K562 (cell line): Measurements from ENCODE around the gene EFCAB5. TPM values are rescaled to one million over a fixed set of nuclear protein-coding genes. Genes with fewer than 3 reads are reported as not detected.

ENCODE experiments used
- ATAC-seq: fragments of 200-7000 bp; cut with Tn5 transposase; 3 replicates; pipeline ENCODE4 v1.9.1; 2020; ENCODE audit warnings: moderate library complexity
- BruUV-seq: library from RNA; stranded (reverse); fragments of 400-500 nt; replicated peaks from 2 replicates; lab custom pipeline; 2021; lab: Mats Ljungman, UMichigan
- CTCF ChIA-PET: fragments of 300-600 bp; formaldehyde crosslinking; extraction: SDS; loops from one replicate; lab custom pipeline; 2021; ENCODE audit warnings: low intra/inter-chr PET ratio; lab: Yijun Ruan, JAX
- POLR2A ChIA-PET: fragments of 300-600, 350-650 bp; sonication (Branson Sonifier 250); formaldehyde crosslinking; extraction: SDS; loops from one replicate; lab custom pipeline; 2021; ENCODE audit warnings: antibody characterized with exemption, inconsistent platforms; lab: Yijun Ruan, JAX
- DNase-seq, 4 experiments: peaks; one replicate each; pipeline versions ENCODE4 v3.0.0 to v3.0.0-alpha.2; 2011 to 2018; ENCODE audit warnings: low spot score in 3 of 4, mixed read lengths in 3 of 4; ENCODE audit errors: extremely low read depth in 1 of 4
- FAIRE-seq: peaks from 2 replicates; lab custom pipeline; 2011; peaks lifted over from hg19 to GRCh38; lab: Jason Lieb, UNC
- H2AFZ ChIP-seq: 2 replicates; pipeline ENCODE4 v1.6.0; 2011; ENCODE audit warnings: low read depth, low read length, control low read depth, inconsistent platforms
- H3K27ac ChIP-seq: fragments of 200-600 bp; 3 replicates; pipeline ENCODE4 v1.8.0; 2011; ENCODE audit warnings: low read depth, mild to moderate bottlenecking, control low read depth, inconsistent platforms, low read length, moderate library complexity, mixed read lengths; ENCODE audit errors: extremely low read depth
- H3K27me3 ChIP-seq, 2 experiments: fragments of 300-600 bp in 1 of 2; 2 replicates in 1 of 2; 3 replicates in 1 of 2; pipeline versions ENCODE4 v1.6.0 to v1.8.0; 2011; ENCODE audit warnings: inconsistent platforms in 2 of 2, low read length in 2 of 2, mild to moderate bottlenecking in 1 of 2, mixed read lengths in 1 of 2, moderate library complexity in 1 of 2; ENCODE audit not compliant: control insufficient read depth in 2 of 2, insufficient read depth in 2 of 2
- H3K36me3 ChIP-seq: fragments of 300-600 bp; 3 replicates; pipeline ENCODE4 v1.8.0; 2011; ENCODE audit warnings: mild to moderate bottlenecking, low read length, inconsistent platforms; ENCODE audit not compliant: control insufficient read depth, insufficient read depth
- H3K4me1 ChIP-seq, 2 experiments: fragments of 200-600 bp in 1 of 2; replicated peaks in 1 of 2; 2 replicates in 1 of 2; 3 replicates in 1 of 2; pipeline versions ENCODE4 v1.5.1 to v1.8.0; 2011; ENCODE audit warnings: inconsistent platforms in 2 of 2, low read length in 2 of 2, mild to moderate bottlenecking in 1 of 2, mixed read lengths in 1 of 2, moderate library complexity in 1 of 2; ENCODE audit not compliant: control insufficient read depth in 2 of 2, insufficient read depth in 2 of 2
- H3K4me2 ChIP-seq: 2 replicates; pipeline ENCODE4 v1.6.1; 2011; ENCODE audit warnings: low read length, control low read depth, inconsistent platforms, mixed read lengths; ENCODE audit not compliant: insufficient read depth
- H3K4me3 ChIP-seq: fragments of 200-600 bp; sonication (generic), shearing (Covaris generic); 2 replicates; pipeline ENCODE4 v1.5.1; 2016; ENCODE audit warnings: control low read depth, inconsistent platforms
- H3K79me2 ChIP-seq: fragments of 200-600 bp; 3 replicates; pipeline ENCODE4 v1.8.0; 2011; ENCODE audit warnings: low read length, inconsistent platforms; ENCODE audit not compliant: control insufficient read depth, insufficient read depth
- H3K9ac ChIP-seq, 2 experiments: 2 replicates each; pipeline versions ENCODE4 v1.6.0 to v1.6.1; 2011; ENCODE audit warnings: low read depth in 2 of 2, low read length in 2 of 2, control low read depth in 1 of 2, inconsistent platforms in 1 of 2, mild to moderate bottlenecking in 1 of 2, mixed read lengths in 1 of 2; ENCODE audit not compliant: insufficient read depth in 1 of 2
- H3K9me1 ChIP-seq: one replicate; pipeline ENCODE4 v1.6.0; 2011; ENCODE audit warnings: inconsistent platforms, mild to moderate bottlenecking, low read length, moderate library complexity; ENCODE audit not compliant: control insufficient read depth, insufficient read depth
- H3K9me3 ChIP-seq: replicated peaks from 2 replicates; pipeline ENCODE4 v1.5.1; 2011; ENCODE audit warnings: low read depth, low read length, inconsistent platforms; ENCODE audit not compliant: control insufficient read depth, insufficient read depth
- H4K20me1 ChIP-seq: replicated peaks from 2 replicates; pipeline ENCODE4 v1.6.1; 2011; ENCODE audit warnings: low read length, inconsistent platforms, mixed read lengths; ENCODE audit not compliant: control insufficient read depth, insufficient read depth
- ATF1 ChIP-seq, 2 experiments: fragments of 450-650 bp in 1 of 2; IDR thresholded peaks; 2 replicates each; pipeline ENCODE4 v1.6.1; 2016; ENCODE audit warnings: missing compliant biosample characterization in 1 of 2, missing genetic modification characterization in 1 of 2
- BCOR ChIP-seq: fragments of 450-650 bp; IDR thresholded peaks from 2 replicates; pipeline ENCODE4 v1.6.1; 2016
- DNMT1 ChIP-seq: fragments of 450-650 bp; IDR thresholded peaks from 2 replicates; pipeline ENCODE4 v1.6.1; 2016; ENCODE audit warnings: antibody characterized with exemption, mild to moderate bottlenecking
- FOXJ2 ChIP-seq: fragments of 200-800 bp; sonication (Bioruptor generic); IDR thresholded peaks from 2 replicates; pipeline ENCODE4 v1.6.1; 2016; ENCODE audit warnings: missing genetic modification characterization, missing compliant biosample characterization
- HMGN3 ChIP-seq: IDR thresholded peaks from 2 replicates; pipeline ENCODE4 v1.6.1; 2011; ENCODE audit warnings: borderline replicate concordance, low read depth, mild to moderate bottlenecking, mixed read lengths, low read length; ENCODE audit not compliant: insufficient read length; ENCODE audit errors: extremely low read depth
- NRF1 ChIP-seq, 2 experiments: fragments of 450-650 bp; IDR thresholded peaks in 1 of 2; conservative IDR thresholded peaks in 1 of 2; 2 replicates each; pipeline ENCODE4 v1.6.1; 2014; ENCODE audit warnings: mild to moderate bottlenecking in 2 of 2
- PTRF ChIP-seq: fragments of 450-650 bp; IDR thresholded peaks from 2 replicates; pipeline ENCODE4 v1.6.1; 2016; ENCODE audit warnings: mild to moderate bottlenecking, missing genetic modification characterization, missing compliant biosample characterization
- SPI1 ChIP-seq: IDR thresholded peaks from 2 replicates; pipeline ENCODE4 v1.6.1; 2011; ENCODE audit warnings: low read depth, low read length, control low read depth, borderline replicate concordance
- TFAM ChIP-seq: fragments of 250-450 bp; sonication (Bioruptor Pico); conservative IDR thresholded peaks from 2 replicates; pipeline ENCODE4 v1.5.0; 2021; ENCODE audit warnings: mild to moderate bottlenecking, moderate library complexity
- TFAP4 ChIP-seq: sonication (generic); formaldehyde crosslinking; IDR thresholded peaks from 2 replicates; pipeline ENCODE4 v1.8.0; 2022; ENCODE audit warnings: missing genetic modification reagents, mild to moderate bottlenecking, moderate library complexity, borderline replicate concordance
- TGIF2 ChIP-seq: sonication (generic); formaldehyde crosslinking; IDR thresholded peaks from 2 replicates; pipeline ENCODE4 v1.8.1; 2022; ENCODE audit warnings: mild to moderate bottlenecking, missing genetic modification reagents, moderate library complexity
- U2AF2 ChIP-seq: fragments of 200-400 bp; formaldehyde crosslinking; optimal IDR thresholded peaks from 2 replicates; pipeline ENCODE3; 2017; ENCODE audit warnings: low read depth, mild to moderate bottlenecking, low read length
- ZBTB34 ChIP-seq: fragments of 250-450 bp; sonication (Bioruptor Pico); IDR thresholded peaks from 2 replicates; pipeline ENCODE4 v1.8.0; 2021; ENCODE audit warnings: mild to moderate bottlenecking, moderate library complexity
- ZNF41 ChIP-seq: fragments of 250-450 bp; sonication (Bioruptor Pico); conservative IDR thresholded peaks from 2 replicates; pipeline ENCODE4 v1.4.0; 2020; ENCODE audit warnings: mild to moderate bottlenecking
- WGBS: fragments of 100-300 bp; shearing (Covaris generic); methylation state at CpG from one replicate; pipeline ENCODE4 v1.1.6; 2016; ENCODE audit warnings: low coverage, mixed read lengths; ENCODE audit not compliant: insufficient coverage; ENCODE audit errors: missing lambda C conversion rate; 5-methylcytosine and 5-hydroxymethylcytosine counted together
- in situ Hi-C: fragments of 300-500 bp; cut with MboI; formaldehyde crosslinking; loops from 4 replicates; pipeline ENCODE4 v1.15.0; 2018; ENCODE audit warnings: inconsistent platforms, mixed read lengths
- intact Hi-C: fragments of 100-400 bp; cut with micrococcal nuclease; formaldehyde crosslinking; loops from 2 replicates; pipeline ENCODE4 v1.14.2; 2022
- polyA plus RNA-seq, 8 experiments: library from polyadenylated mRNA; depleted of rRNA in 4 of 8; stranded (reverse) in 5 of 8; unstranded in 3 of 8; fragments of >200 nt; fragmentation: Nextera tagmentation in 2 of 8; fragmentation: Illumina TruSeq in 1 of 8; extraction: Ambion mirVana in 2 of 8; extraction: Trizol in 1 of 8; gene quantifications; 2 replicates each; pipeline versions ENCODE4 v1.2.1 to v1.2.3, GENCODE V29; 2011 to 2014; ENCODE audit warnings: inconsistent platforms in 1 of 8, missing spikeins in 1 of 8
- total RNA-seq, 7 experiments: library from RNA; depleted of rRNA in 6 of 7; stranded (reverse); fragments of >200 nt in 6 of 7; fragmentation: Illumina TruSeq in 2 of 7; extraction: Trizol in 2 of 7; gene quantifications; 2 replicates each; pipeline versions ENCODE4 v1.2.1 to v1.2.3, GENCODE V29; 2011 to 2021; ENCODE audit warnings: low replicate concordance in 1 of 7
- TF ChIP-seq, protein P1 (sequence below): fragments of 250-450 bp; sonication (Bioruptor Pico); IDR thresholded peaks from 2 replicates; pipeline ENCODE4 v1.5.0; 2021; ENCODE audit warnings: mild to moderate bottlenecking, moderate library complexity

The EFCAB5 gene
- total and polyA plus RNA-seq, 9 of the 15 experiments (the other 6 are each of a cell fraction or from before 2014, with no cell fraction given) = 0.06 to 0.11 TPM; not detected in 7

GRCh38 chr17:29929533-29930408 lies 11.7 kb upstream of the EFCAB5 start, which contains the start of gene SSH2:
Gene SSH2 (minus strand): TSS chr17:29930228. CDS start chr17:29930000, 228 bp downstream.
- ATAC-seq (peak; percentile 91), FAIRE-seq (peak; percentile 76), DNase-seq (peak; percentile 84 to 94 (median 87))
- no peaks in the 10 kb centered on the region for H3K36me3 ChIP-seq
- peak within 1 kb of the TSS; percentile 80 for H3K4me3 ChIP-seq
- H3K9ac ChIP-seq = peak within 1 kb of the TSS; percentile 85 to 98
- H3K27ac ChIP-seq = peak within 1 kb of the TSS; percentile 82
- in situ Hi-C loops = loop anchor here (5.0 kb wide), 2 partner anchors 127 to 287 kb away; no protein-coding TSS in a partner anchor
- no peaks in the 10 kb centered on the region for H3K9me3 ChIP-seq
- BruUV-seq = no TSS peak
- H3K4me2 ChIP-seq = peak within 1 kb of the TSS; percentile 100
- POLR2A ChIA-PET = interaction anchor here (0.8 to 2.9 kb wide), 3 partner anchors 11 to 290 kb away, joined by 3 to 9 read pairs (median 5); partner anchors contain the start of gene EFCAB5
- H3K79me2 ChIP-seq = peaks cover 47% of the 10 kb centered on the region
- under 1% methylated on average over 45 of the region's 71 CpGs for WGBS
- no peaks in the 10 kb centered on the region for H3K27me3 ChIP-seq
- H3K9me1 ChIP-seq = no peaks in the 10 kb centered on the region
- peaks cover 8% of the 10 kb centered on the region in 2 experiments; a peak in 3 of 5 replicates for H3K4me1 ChIP-seq
- H4K20me1 ChIP-seq = no peaks in the 10 kb centered on the region
- CTCF ChIA-PET = interaction anchor here (0.5 to 4.1 kb wide), 3 partner anchors 121 to 895 kb away, joined by 3 to 62 read pairs (median 11); partner anchors contain the start of gene CRLF3
- H2AFZ ChIP-seq = peak within 1 kb of the TSS; percentile 98
- intact Hi-C loops = loop anchor here (5.0 kb wide), 3 partner anchors 62 to 93 kb away; no protein-coding TSS in a partner anchor
- TF ChIP-seq SPI1 = peak; percentile 58; the same call in 1 of the 2 replicates
- no peak for TF ChIP-seq U2AF2
- peak; percentile 67; the same call in 1 of the 2 replicates for TF ChIP-seq TFAP4
- TF ChIP-seq ATF1 (CRISPR knock-in tag; IDR thresholded peaks at IDR 0.05) = no peak
- TF ChIP-seq ATF1 (tag; IDR thresholded peaks at IDR 0.05) = 0 out of 2 replicates have a peak, but pooled peaks have one; percentile 11
- TF ChIP-seq, protein P1, sequence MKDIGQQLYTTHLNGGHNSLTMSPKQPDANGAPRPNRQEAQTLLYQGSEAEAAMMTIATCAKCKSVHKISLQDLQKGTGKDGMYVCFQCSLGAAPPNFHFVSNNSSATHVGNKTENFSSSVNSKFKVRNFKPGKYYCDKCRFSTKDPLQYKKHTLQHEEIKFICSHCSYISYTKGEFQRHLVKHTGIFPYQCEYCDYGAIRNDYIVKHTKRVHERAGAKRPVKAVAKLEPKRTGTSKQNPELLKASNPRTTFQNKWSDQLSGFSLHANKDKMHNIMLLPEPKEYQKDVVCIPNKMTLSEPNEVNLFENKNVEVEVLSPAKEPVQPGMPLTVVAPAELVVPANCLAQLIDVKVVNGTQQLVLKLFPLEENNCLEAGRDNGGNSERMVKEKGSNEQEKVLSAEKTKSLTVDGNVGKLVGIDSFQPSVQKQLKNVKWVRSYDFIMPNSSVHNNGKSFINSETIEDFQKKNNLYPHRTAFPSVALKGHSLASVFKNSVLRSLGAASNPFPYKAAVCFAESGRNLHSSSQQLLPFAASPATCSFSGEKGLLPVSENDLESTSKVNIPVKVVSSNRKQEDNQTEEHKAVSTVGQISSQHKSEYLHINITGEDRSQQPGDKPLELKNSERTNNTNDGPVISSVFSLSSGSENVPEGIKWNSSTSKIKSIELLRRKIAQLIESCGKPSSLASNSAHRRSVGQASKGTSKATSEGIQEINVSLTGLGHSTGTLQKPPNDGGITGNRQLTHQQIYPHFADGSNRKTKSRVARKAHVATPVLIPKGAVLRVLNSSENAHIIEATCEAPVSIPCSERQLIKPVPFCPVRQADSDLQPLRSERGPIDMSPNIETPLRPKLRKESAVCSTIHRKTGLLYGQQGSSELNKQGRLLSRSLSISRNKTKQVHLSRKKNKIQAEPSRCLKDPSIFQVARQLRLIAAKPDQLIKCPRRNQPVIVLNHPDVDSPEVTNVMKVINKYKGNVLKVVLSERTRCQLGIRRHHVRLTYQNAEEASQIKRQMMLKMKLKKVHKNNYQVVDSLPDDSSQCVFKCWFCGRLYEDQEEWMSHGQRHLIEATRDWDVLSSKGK (CRISPR knock-in tag) = no peak
- TF ChIP-seq FOXJ2 (tag) = no peak
- TF ChIP-seq TGIF2 (CRISPR knock-in tag) = no peak
- peak; percentile 95 to 96 for TF ChIP-seq NRF1 (conservative IDR thresholded peaks at IDR 0.05 in 1 of 2, IDR thresholded peaks at IDR 0.05 in 1 of 2)
- TF ChIP-seq ZBTB34 = no peak
- TF ChIP-seq BCOR = peak; percentile 51; the same call in 1 of the 2 replicates
- no peak for TF ChIP-seq DNMT1
- TF ChIP-seq PTRF = no peak
- TF ChIP-seq HMGN3 = peak; percentile 74
- TF ChIP-seq ZNF41 (CRISPR knock-in tag) = no peak
- no peak for TF ChIP-seq TFAM (CRISPR knock-in tag)
